HUES48 (cell line): ENCODE results near the gene SCN1B.
A peak's percentile ranks its signal among the peaks of the same experiment; 100 is the strongest.

Experiments used
- H3K27ac ChIP-seq: one replicate; pipeline ENCODE4 v1.7.0; 2013; ENCODE audit warnings: low read depth, low read length, inconsistent platforms
- H3K27me3 ChIP-seq: 2 replicates; pipeline ENCODE4 v1.6.1; 2013; ENCODE audit warnings: mild to moderate bottlenecking, low read length; ENCODE audit not compliant: control insufficient read depth, insufficient read depth
- H3K36me3 ChIP-seq: 2 replicates; pipeline ENCODE4 v1.6.1; 2013; ENCODE audit warnings: low read length; ENCODE audit not compliant: control insufficient read depth, insufficient read depth
- H3K4me1 ChIP-seq: 2 replicates; pipeline ENCODE4 v1.6.1; 2013; ENCODE audit warnings: mild to moderate bottlenecking, low read length; ENCODE audit not compliant: control insufficient read depth, insufficient read depth
- H3K4me3 ChIP-seq: 2 replicates; pipeline ENCODE4 v1.5.1; 2013; ENCODE audit warnings: mild to moderate bottlenecking, low read depth, low read length
- H3K9ac ChIP-seq: 2 replicates; pipeline ENCODE4 v1.6.1; 2013; ENCODE audit warnings: mild to moderate bottlenecking, low read depth, low read length, moderate library complexity
- H3K9me3 ChIP-seq: 2 replicates; pipeline ENCODE4 v1.6.1; 2013; ENCODE audit warnings: low read length; ENCODE audit not compliant: control insufficient read depth, insufficient read depth

SCN1B gene

GRCh38 chr19:35083691-35084508, 53.6 kb downstream of the SCN1B start:
- no peaks in the 10 kb centered on the region for H3K36me3 ChIP-seq
- H3K4me1 ChIP-seq = peaks cover 6% of the 10 kb centered on the region
- no peak overlapping the region for H3K9ac ChIP-seq
- no peak overlapping the region for H3K27ac ChIP-seq
- no peak overlapping the region for H3K4me3 ChIP-seq
- H3K9me3 ChIP-seq = no peaks in the 10 kb centered on the region
- H3K27me3 ChIP-seq = no peaks in the 10 kb centered on the region

- Histone ChIP-seq H3K36me3 (no peaks in the 10 kb centered on the region), H3K27ac (no peak overlapping the region), H3K9me3 (no peaks in the 10 kb centered on the region), H3K4me1 (peaks cover 6% of the 10 kb centered on the region), H3K4me3 (no peak overlapping the region), H3K27me3 (no peaks in the 10 kb centered on the region), H3K9ac (no peak overlapping the region)
These were observed 54.2 kb downstream of the SCN1B start for GRCh38 chr19:35084509-35084762.

- no peak overlapping the region for H3K4me3 ChIP-seq
- no peaks in the 10 kb centered on the region for H3K27me3 ChIP-seq
- no peaks in the 10 kb centered on the region for H3K36me3 ChIP-seq
- no peak overlapping the region for H3K27ac ChIP-seq
- H3K9me3 ChIP-seq = no peaks in the 10 kb centered on the region
- no peak overlapping the region for H3K9ac ChIP-seq
- peaks cover 15% of the 10 kb centered on the region for H3K4me1 ChIP-seq
These were observed 55.7 kb downstream of the SCN1B start for GRCh38 chr19:35085947-35086346.

- H3K27ac ChIP-seq = no peak overlapping the region
- no peaks in the 10 kb centered on the region for H3K9me3 ChIP-seq
- H3K9ac ChIP-seq = no peak overlapping the region
- H3K27me3 ChIP-seq = no peaks in the 10 kb centered on the region
- H3K4me3 ChIP-seq = no peak overlapping the region
- H3K4me1 ChIP-seq = peaks cover 16% of the 10 kb centered on the region
- H3K36me3 ChIP-seq = no peaks in the 10 kb centered on the region
These were observed 56.2 kb downstream of the SCN1B start for GRCh38 chr19:35086455-35086854.

- peaks cover 16% of the 10 kb centered on the region for H3K4me1 ChIP-seq
- no peaks in the 10 kb centered on the region for H3K9me3 ChIP-seq
- H3K9ac ChIP-seq = no peak overlapping the region
- no peak overlapping the region for H3K4me3 ChIP-seq
- H3K36me3 ChIP-seq = no peaks in the 10 kb centered on the region
- no peaks in the 10 kb centered on the region for H3K27me3 ChIP-seq
- no peak overlapping the region for H3K27ac ChIP-seq
These were observed 57.1 kb downstream of the SCN1B start for GRCh38 chr19:35087393-35087792.

- no peak overlapping the region for H3K4me3 ChIP-seq
- peak overlapping the region; percentile 7 for H3K27ac ChIP-seq
- H3K4me1 ChIP-seq = peaks cover 16% of the 10 kb centered on the region
- no peaks in the 10 kb centered on the region for H3K27me3 ChIP-seq
- H3K36me3 ChIP-seq = no peaks in the 10 kb centered on the region
- no peaks in the 10 kb centered on the region for H3K9me3 ChIP-seq
- no peak overlapping the region for H3K9ac ChIP-seq
These were observed 58.1 kb downstream of the SCN1B start for GRCh38 chr19:35088131-35088913.

GRCh38 chr19:35089554-35089953, 59.3 kb downstream of the SCN1B start:
- Histone ChIP-seq H3K9me3 (no peaks in the 10 kb centered on the region), H3K36me3 (no peaks in the 10 kb centered on the region), H3K4me1 (peaks cover 10% of the 10 kb centered on the region), H3K9ac (no peak overlapping the region), H3K4me3 (no peak overlapping the region), H3K27ac (no peak overlapping the region), H3K27me3 (no peaks in the 10 kb centered on the region)
